Measurements from ENCODE around the gene SLC25A34.

Gene SLC25A34

DNA sequence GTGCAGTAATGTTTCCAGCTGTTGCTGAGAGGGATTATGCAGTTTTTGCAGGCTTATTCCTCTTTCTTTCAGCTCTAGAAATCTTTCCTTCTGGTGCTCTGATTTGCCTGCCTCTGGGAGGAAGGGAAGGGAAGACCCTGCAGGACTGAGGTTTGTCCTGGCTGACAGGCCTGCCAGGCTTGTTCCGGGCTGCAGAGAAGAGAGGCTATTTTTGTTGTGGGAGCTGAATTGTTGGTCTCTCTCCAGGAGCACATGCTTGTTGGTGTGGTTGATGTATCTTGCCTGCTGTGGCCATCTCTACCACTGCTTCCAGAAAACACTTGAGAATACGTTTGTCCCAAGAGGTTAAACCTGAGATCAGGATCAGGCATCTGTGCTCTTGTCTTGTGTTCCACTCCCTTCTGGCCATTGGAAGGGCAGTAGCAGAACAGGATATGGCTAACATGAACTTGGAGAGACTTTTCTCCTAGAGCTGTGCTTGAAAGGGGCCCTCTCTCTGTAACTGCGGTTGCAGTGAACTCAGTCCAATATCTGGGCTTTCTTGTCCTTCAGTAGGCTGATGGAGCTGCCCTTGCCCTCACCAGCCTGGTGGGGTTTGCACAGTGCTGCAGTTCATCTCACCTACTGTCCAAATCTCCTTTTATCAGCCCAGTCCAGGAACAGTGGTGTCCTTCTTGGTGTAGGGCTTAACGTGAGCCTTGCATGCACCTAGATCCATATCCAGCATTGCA is 21.5 kb upstream of the SLC25A34 start:
- DNase-seq (ENCODE audit: low spot score), result no peak

DNA sequence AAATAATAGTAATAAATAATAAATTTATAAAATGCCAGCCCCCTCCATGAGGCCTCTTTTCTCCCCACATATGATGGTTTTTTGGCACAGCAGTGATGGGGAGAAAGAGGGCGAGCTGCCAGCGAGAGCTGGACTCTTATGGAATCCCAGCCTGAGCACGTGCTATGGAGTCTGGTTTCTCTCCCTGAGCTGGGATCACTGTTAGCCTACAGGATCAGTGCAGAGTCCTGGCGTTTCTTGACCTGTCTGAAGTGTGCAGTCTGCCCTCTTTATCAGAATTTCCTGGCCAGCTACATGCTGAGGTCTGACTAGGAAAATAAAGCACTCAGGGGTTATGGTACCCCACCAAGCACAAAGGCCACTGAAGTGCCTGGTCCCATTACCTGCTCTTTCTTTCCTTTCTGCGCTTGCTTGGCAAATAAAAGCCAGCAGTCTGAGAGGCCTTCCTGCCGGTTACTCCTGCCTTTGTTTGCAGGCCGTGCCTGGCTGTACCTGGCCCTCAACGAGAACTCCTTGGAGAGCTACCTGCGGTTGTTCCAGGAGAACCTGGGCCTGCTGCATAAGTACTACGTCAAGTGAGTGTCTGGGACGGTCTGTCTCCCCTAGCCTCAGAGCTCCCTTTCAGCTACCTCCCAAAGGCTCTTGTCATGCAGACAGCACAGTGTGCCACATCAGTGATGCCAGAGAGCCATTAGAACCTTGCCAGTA is 18.5 kb upstream of the SLC25A34 start:
- DNase-seq (ENCODE audit: low spot score), result no peak

DNA sequence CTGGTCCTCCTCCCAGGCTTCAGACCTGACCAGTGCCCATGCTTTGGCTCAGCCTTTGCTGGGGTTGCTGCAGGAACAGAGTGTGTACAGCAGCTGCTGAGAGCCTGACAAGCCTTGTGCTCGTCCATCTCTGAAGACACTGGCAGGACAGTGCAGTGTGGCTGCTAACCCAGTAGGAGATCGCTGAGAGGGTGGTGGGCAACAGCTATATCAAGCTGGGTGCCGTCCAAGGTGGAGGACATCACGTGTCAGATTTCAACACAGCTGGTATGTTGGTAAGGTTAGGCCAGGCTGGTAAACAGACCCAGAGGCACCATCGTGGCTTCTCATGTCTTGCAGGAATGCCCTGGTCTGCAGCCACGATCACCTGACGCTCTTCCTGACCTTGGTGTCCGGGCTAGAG is 17.9 kb upstream of the SLC25A34 start:
- no peak for DNase-seq (ENCODE audit: low spot score)

DNA sequence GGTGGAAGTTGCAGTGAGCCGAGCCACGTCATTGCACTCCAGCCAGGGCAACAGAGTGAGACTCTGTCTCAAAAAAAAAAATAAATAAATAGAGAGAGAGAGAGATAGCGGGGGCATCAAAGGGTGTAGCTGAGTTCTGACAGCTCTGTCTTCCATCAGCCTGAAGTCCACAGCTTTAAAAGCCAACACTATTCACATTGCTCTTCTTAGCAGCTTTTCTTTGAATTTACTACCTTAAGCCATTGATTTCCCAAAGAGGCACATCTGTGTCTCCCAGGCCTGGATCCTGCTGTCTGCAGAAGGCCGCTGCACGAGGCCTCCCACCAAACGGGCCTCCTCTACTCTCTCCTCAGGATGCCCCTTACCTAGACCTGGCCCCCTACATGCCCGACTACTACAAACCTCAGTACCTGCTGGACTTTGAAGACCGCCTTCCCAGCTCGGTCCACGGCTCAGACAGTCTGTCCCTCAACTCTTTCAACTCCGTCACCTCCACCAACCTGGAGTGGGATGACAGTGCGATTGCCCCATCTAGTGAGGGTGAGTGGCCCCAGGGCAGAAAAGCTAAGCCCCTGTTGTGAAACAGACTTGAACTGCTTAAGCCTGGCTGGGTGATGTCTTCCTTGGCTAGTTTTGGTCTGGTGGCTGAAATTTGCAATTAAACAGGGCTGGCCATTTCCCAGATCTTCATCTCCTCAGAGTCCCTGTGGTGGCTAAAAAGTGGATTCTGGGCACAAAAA is 16.5 kb upstream of the SLC25A34 start:
- no peak for DNase-seq (ENCODE audit: low spot score)

DNA sequence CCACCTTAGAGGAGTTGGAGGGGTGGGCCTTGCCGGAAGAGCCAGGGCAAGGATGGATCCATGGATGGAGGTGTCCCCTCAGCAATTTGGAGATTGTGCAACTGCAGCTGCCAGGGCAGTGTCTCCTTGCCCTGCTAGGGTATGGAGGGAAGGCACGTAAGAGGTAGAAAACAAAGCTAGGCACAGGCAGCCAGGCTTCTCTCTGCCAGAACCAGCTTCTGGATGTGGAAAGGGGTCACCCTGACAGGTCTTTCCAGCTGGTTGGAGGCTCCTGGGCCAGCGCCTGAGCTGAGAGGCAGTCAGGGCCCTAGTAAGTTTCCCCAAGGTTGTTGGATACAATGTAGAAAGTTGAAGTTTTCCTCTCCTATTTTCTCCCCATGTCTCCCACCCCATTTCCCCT is 15.2 kb upstream of the SLC25A34 start:
- no peak for DNase-seq (ENCODE audit: low spot score)

DNA sequence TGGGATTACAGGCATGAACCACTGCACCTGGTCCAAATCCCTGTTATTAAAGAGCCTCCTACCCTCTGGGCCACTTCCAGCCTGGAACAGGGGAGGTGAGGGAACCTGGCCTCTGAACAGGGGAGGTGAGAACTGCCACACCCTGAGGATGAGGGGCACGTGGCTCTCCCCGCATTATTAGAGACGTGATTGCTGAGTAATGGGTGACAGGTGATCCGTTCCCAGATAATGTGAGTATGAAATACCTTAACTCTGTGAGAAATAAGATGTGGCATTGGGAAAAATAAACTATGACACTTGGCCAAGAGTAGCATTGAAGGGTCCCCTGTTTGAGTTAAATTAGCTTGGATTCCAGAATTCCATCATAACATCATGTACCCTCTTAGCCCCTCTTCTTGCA is 13.6 kb upstream of the SLC25A34 start:
- no peak for DNase-seq (ENCODE audit: low spot score)

DNA sequence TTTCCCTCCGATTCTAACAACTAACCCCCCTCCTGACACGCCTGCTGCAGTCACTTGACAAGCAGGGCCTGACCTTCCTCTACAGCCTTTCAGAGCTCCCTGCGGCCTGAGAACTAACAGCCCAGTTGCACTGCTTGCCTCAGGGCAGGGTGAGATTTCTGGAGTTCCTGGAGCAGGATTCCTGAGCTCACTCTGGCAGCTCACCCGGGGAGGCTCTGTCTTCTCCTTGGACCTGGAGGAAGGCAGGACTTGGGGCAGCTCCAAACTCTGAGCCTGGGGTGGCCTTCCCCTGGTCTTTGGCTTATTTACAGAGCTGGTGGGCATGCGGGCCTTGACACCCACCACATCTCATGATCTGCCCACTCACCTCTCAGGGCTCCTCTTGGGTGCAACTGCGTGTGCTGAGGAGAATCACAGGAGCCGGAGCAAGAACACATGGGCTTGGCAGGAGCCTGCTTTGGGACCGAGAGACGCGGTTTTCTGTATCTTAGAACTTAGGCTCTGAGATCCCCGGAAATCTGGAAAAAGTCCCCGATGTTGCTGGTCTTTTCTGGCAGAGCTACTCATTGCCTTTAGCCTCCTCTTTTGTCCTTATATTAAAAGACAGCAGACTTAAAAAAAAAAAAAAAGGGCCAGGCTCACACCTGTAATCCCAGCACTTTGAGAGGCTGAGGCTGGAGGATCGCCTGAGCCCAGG is 13.1 kb upstream of the SLC25A34 start:
- no peak for DNase-seq (ENCODE audit: low spot score)

DNA sequence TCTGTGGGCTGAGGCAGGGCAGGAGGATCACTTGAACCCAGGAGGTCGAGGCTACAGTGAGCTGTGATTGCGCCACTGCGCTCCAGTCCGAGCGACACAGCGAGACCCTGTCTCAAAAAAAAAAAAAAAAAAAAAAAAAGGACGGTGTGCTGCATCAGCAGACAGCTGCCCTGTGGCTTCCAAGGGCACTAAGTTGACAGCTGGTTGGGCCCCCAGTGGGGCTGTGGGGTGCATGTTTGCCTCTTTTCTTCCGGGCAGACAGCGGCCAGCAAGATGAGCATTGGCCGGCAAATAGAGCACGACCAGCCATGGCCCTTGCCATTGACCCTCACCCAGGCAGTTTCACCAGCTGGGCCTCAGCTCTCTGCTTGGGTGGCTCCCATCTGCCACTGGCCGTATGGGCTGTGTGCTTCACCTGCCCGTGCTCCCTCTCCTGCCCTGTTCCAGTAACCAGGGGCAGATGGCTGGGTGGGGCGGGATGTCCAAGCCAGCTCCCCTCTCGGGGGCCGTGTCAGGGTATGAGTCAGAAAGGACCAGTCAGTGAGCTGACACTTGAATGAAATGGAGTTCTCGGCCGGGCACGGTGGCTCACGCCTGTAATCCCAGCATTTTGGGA is 12.3 kb upstream of the SLC25A34 start:
- DNase-seq (ENCODE audit: low spot score), result no peak

DNA sequence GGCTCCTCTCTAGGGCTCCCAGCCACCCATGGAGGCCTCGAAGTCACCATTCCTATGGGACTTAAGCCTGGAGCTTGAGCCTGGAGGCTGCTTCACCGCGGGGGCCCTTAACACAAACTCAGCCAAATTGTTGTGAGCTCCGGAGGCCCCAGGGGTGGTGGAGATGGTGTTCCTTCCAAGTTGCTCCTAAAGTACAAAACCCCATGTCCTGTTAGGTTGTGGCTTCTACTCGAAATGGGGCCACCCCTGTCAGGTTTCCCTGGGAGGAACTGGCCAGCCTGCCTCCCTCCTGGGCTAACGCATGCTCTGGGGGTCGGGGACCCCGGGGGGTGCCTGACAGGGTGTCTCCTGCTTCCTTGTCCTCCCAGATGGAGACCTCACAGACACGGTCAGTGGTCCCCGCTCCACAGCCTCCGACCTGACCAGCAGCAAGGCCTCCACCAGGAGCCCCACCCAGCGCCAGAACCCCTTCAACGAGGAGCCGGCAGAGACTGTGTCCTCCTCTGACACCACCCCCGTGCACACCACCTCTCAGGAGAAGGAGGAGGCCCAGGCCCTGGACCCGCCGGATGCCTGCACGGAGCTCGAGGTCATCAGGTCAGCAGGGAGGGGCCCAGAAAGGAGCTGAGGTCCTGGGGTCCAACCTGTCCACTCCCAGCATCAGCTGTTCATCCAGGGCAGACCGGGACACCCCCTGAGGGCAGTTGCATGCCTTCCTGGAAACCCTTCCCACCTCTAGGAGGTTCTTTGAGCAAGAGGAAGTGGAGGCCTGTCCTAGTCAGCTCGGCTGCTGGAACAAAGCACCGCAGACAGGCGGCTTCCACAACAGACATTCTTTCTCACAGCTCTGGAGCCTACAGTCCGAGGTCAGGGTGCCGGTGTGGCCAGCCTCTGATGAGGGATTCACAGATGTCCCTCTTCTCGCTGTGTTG is 10.8 kb upstream of the SLC25A34 start:
- no peak for DNase-seq (ENCODE audit: low spot score)

DNA sequence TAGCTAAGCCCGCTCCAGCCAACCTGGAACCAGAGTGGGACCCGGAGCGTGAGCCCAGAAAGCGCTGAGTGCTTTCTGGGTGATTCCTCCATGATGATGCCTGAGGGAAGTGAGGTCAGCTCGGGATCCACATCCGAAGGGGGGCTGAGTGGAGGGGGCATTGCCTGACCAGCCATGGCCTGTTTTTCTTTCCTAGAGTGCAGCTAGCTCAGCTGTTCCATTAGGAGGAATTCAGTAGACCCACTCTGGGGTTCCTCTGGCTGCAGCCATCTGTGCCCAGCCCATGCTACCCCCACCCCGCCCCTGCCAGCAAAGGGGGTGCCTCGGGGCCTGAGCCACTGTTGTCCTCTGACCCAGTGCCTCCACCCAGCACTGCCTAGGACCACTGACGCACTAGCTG is 9.6 kb upstream of the SLC25A34 start:
- no peak for DNase-seq (ENCODE audit: low spot score)

DNA sequence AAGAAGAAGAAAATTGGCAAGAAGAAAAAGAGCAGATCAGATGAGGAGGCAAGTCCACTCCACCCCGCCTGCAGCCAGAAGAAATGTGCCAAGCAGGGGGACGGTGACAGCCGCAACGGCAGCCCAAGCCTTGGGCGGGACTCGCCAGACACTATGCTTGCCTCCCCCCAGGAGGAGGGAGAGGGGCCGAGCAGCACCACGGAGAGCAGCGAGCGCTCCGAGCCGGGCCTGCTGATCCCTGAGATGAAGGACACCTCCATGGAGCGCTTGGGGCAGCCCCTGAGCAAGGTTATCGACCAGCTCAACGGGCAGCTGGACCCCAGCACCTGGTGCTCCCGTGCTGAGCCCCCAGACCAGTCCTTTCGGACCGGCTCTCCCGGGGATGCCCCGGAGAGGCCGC is 9.0 kb upstream of the SLC25A34 start:
- DNase-seq (ENCODE audit: low spot score), result no peak

DNA sequence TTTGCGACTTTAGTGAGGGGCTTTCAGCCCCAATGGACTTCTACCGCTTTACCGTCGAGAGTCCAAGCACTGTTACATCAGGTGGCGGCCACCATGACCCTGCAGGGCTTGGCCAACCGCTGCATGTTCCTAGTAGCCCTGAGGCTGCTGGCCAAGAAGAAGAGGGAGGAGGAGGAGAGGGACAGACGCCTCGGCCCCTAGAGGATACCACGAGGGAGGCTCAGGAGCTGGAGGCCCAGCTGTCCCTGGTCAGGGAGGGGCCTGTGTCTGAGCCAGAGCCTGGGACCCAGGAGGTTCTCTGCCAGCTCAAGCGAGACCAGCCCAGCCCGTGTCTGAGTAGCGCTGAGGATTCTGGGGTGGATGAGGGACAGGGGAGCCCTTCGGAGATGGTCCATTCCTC is 8.6 kb upstream of the SLC25A34 start:
- no peak for DNase-seq (ENCODE audit: low spot score)

DNA sequence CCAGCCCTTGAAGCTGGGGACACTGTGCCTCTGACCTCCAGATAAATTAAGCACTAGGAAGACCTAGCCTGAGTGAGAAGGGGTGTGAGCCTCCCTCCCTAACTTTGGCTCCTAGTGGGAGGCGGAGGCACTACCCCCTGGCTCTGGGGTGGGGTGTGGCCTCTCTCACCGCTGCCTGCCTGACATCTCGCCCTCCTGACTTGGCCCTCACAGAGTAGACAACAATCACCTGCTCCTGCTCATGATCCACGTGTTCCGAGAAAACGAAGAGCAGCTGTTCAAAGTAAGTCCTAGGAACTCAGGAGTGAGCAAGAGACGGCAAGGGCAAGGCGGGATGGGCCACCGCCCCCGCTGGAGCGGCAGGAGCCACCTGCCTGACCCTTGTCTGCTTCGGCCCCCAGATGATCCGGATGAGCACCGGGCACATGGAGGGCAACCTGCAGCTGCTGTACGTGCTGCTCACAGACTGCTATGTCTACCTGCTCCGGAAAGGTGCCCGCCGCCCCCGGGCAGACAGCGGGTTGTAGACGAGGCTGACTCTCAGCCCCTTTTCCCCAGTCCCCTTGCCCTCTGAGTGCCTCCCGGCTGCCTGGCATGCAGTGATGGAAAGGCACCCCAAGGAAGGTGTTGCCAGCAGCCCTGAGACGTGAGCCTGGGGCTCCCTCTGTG is 8.1 kb upstream of the SLC25A34 start:
- no peak for DNase-seq (ENCODE audit: low spot score)

DNA sequence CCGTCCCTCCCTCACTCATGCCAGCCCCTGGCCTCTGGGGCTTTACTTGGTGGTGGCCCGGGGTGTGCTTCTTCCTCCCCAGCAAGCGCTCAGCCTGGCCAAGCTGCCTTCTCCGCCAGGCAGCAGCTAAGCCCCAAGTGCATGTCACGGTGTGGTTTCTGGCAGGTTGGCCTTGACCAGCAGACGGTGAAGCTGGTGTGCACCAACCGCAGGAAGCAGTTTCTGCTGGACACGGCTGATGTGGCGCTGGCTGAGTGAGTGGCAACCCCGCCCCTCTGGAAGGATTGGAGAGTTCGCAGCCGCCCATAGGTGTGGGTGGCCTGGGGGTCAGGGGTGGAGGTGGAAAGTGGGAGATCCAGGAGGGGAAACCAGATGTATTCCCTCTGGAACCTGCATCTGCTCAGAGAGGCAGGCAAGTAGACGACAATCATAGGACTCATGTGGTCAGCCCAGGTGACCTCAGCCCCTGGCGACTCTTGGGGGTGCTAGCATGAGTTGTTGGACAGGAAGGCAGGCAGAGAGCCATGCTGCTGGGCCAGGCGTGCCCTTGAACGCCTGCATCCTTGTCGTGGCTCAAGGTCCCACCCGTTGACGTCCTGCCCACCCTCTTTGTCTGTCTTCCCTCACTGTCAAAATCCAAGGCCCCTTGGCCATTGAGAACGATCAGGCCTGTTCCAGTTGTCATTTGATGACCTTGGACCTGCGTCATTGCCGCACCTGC is 7.0 kb upstream of the SLC25A34 start:
- DNase-seq (ENCODE audit: low spot score), result no peak

DNA sequence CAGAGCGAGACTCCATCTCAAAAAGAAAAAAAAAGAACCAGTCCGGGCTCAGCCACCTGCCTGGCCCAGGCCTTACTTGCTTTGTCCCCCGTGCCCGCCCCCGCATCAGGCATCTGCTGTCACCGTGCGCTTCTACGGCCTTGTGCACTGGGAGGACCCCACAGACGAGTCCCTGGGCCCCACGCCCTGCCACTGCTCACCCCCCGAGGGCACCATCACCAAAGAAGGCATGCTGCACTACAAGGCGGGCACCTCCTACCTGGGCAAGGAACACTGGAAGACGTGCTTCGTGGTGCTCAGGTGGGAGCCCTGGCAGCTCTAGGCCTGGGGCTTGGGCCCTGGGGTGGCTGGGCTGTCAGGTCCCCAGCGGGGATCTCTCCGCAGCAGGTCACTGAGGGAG is 5.6 kb upstream of the SLC25A34 start:
- DNase-seq (ENCODE audit: low spot score), result no peak

DNA sequence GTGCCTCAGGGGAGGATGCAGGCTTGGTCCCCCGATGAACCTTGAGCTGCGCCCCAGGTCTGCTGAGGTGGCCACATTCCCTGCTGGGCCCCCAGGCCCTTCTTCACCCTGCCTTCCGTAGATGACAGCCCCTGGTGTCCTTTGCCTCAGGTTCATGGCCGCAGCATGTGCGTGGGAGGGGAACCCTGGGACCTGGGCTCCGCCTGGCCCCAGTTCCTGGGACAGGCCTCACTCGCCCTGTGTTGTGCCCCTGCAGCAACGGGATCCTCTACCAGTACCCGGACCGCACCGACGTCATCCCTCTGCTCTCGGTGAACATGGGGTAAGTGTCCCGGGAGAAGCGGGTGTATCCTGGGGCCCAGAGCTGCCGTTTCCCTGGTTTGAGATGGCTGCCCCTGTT is 5.1 kb upstream of the SLC25A34 start:
- DNase-seq (ENCODE audit: low spot score), result no peak

DNA sequence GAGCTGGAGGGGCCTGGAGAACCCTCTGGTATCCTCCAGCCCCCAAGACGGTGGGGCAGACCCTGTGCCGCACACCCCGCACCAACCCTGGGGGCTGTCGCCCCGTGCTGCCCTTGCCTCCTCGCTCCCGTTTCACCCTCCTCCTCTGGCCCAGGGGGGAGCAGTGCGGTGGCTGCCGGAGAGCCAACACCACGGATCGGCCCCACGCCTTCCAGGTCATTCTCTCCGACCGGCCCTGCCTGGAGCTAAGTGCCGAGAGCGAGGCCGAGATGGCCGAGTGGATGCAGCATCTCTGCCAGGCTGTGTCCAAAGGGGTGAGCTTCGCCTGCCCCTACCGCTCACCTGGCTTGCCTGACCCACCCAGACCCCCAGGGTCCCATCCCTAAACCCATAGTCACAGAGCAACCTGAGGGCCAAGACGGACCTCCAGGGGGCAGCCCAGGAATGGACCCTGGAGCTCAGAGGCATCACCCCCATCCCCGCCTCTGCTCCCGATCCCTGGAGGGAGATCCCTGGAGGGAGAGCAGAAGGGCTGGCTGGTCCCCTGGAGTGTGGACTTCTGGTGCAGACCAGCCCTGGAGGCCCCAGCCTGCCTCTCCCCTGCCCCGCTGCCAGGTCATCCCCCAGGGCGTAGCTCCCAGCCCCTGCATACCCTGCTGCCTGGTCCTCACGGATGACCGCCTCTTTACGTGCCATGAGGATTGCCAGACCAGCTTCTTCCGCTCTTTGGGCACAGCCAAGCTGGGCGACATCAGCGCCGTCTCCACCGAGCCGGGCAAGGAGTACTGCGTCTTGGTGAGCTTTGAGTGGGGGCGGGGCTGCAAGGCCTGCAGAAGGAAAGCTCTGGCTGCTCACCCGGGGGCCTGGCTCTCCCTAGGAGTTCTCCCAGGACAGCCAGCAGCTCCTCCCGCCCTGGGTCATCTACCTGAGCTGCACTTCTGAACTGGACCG is 4.0 kb upstream of the SLC25A34 start:
- DNase-seq (ENCODE audit: low spot score), result no peak

DNA sequence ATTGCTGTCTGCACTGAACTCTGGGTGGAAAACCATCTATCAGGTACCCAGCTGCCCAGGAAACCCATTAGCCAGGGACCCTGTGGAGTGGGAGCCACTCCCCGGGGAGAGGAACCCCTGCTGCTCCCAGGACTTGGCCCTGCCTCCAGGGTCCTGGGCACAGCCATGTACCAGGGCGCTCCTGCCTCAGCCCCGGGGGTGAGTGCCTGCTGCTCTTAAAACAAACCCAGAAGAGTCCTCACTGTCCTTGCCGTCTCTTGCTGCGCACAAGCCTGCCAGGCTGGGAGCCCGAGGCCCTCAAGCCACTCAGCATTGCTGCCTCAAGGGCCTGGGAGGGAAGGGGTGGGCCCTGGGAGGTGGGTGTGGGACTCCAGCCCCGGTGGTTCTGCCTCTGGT is 3.4 kb upstream of the SLC25A34 start:
- no peak for DNase-seq (ENCODE audit: low spot score)

All from D341Med (cell line).